Endothelial cell of umbilical vein (primary cell): ENCODE data around the gene AKAP5. TPM values are rescaled to one million over a fixed set of nuclear protein-coding genes. Genes with fewer than 3 reads are reported as not detected.

Experiments used
- BruUV-seq: library from RNA; stranded (reverse); fragments of 400-500 nt; replicated peaks from 2 replicates; lab custom pipeline; 2021; lab: Mats Ljungman, UMichigan
- CTCF ChIA-PET: fragments of 300-600, 350-600 bp; sonication (Branson Sonifier 250); formaldehyde crosslinking; loops from one replicate; lab custom pipeline; 2021; ENCODE audit warnings: antibody characterized with exemption, inconsistent platforms; lab: Charles Lee
- POLR2A ChIA-PET: fragments of 300-600, 350-600 bp; sonication (Branson Sonifier 250); formaldehyde crosslinking; loops from one replicate; lab custom pipeline; 2021; ENCODE audit warnings: antibody characterized with exemption, inconsistent platforms; lab: Charles Lee
- DNase-seq: peaks from one replicate; pipeline ENCODE4 v3.0.0-alpha.2; 2011; ENCODE audit warnings: low read depth, low spot score
- FAIRE-seq: peaks from 2 replicates; lab custom pipeline; 2011; peaks lifted over from hg19 to GRCh38; lab: Jason Lieb, UNC
- H2AFZ ChIP-seq: 2 replicates; pipeline ENCODE4 v1.6.0; 2012; ENCODE audit warnings: low read depth, low read length, control low read depth, inconsistent platforms
- H3K27ac ChIP-seq: 2 replicates; pipeline ENCODE4 v1.5.1; 2011; ENCODE audit warnings: low read depth, mild to moderate bottlenecking, control low read depth, low read length, moderate library complexity; ENCODE audit not compliant: insufficient read depth
- H3K27me3 ChIP-seq, 2 experiments: 2 replicates each; pipeline versions ENCODE4 v1.6.0 to v1.6.1; 2011; ENCODE audit warnings: low read length in 2 of 2, mixed read lengths in 1 of 2; ENCODE audit not compliant: control insufficient read depth in 2 of 2, insufficient read depth in 2 of 2
- H3K36me3 ChIP-seq, 2 experiments: 2 replicates in 1 of 2; 3 replicates in 1 of 2; pipeline ENCODE4 v1.5.1; 2011; ENCODE audit warnings: low read length in 2 of 2, mild to moderate bottlenecking in 1 of 2, moderate library complexity in 1 of 2; ENCODE audit not compliant: control insufficient read depth in 2 of 2, insufficient read depth in 2 of 2; ENCODE audit errors: extremely low read depth in 1 of 2
- H3K4me1 ChIP-seq: 3 replicates; pipeline ENCODE4 v1.5.1; 2011; ENCODE audit warnings: mild to moderate bottlenecking, low read length; ENCODE audit not compliant: control insufficient read depth, insufficient read depth; ENCODE audit errors: extremely low read depth
- H3K4me2 ChIP-seq: 2 replicates; pipeline ENCODE4 v1.6.1; 2011; ENCODE audit warnings: low read length, control low read depth, mixed read lengths; ENCODE audit not compliant: insufficient read depth
- H3K4me3 ChIP-seq, 3 experiments: fragments of 200-600 bp in 1 of 3; sonication (generic), shearing (Covaris generic) in 1 of 3; replicated peaks in 1 of 3; 2 replicates each; pipeline ENCODE4 v1.5.1; 2011 to 2016; ENCODE audit warnings: control low read depth in 3 of 3, low read length in 3 of 3, mild to moderate bottlenecking in 2 of 3, inconsistent platforms in 1 of 3, low read depth in 1 of 3, moderate library complexity in 1 of 3; ENCODE audit not compliant: insufficient read depth in 1 of 3
- H3K79me2 ChIP-seq: 2 replicates; pipeline ENCODE4 v1.6.0; 2012; ENCODE audit warnings: low read length, inconsistent platforms; ENCODE audit not compliant: control insufficient read depth, insufficient read depth
- H3K9ac ChIP-seq: replicated peaks from 2 replicates; pipeline ENCODE3; 2011; ENCODE audit warnings: low read length, control low read depth; ENCODE audit not compliant: insufficient read depth; ENCODE audit errors: extremely low read depth
- H3K9me1 ChIP-seq: replicated peaks from 3 replicates; pipeline ENCODE4 v1.6.0; 2011; ENCODE audit warnings: mild to moderate bottlenecking, low read length; ENCODE audit not compliant: control insufficient read depth, insufficient read depth; ENCODE audit errors: extremely low read depth
- H3K9me3 ChIP-seq: replicated peaks from 2 replicates; pipeline ENCODE4 v1.5.1; 2012; ENCODE audit warnings: low read length, inconsistent platforms; ENCODE audit not compliant: control insufficient read depth, insufficient read depth
- H4K20me1 ChIP-seq: replicated peaks from 2 replicates; pipeline ENCODE3; 2011; ENCODE audit warnings: mild to moderate bottlenecking, low read length; ENCODE audit not compliant: control insufficient read depth, insufficient read depth; ENCODE audit errors: extremely low read depth
- EZH2 ChIP-seq: IDR thresholded peaks from 2 replicates; pipeline ENCODE4 v1.6.1; 2012; ENCODE audit warnings: borderline replicate concordance, low read depth, mild to moderate bottlenecking, moderate library complexity, low read length, inconsistent platforms; ENCODE audit not compliant: severe bottlenecking
- FOS ChIP-seq: IDR thresholded peaks from 2 replicates; pipeline ENCODE4 v1.6.1; 2011; ENCODE audit warnings: mild to moderate bottlenecking, low read length, moderate library complexity, borderline replicate concordance; ENCODE audit not compliant: insufficient read depth
- GATA2 ChIP-seq: IDR thresholded peaks from 2 replicates; pipeline ENCODE4 v1.7.0; 2011; ENCODE audit warnings: low read depth, mild to moderate bottlenecking, moderate library complexity, mixed read lengths, low read length; ENCODE audit not compliant: insufficient read length, insufficient read depth
- MYC ChIP-seq: IDR thresholded peaks from one replicate; pipeline ENCODE4 v1.6.1; 2011; ENCODE audit warnings: mild to moderate bottlenecking, low read depth, low read length
- POLR2A ChIP-seq: IDR thresholded peaks from 2 replicates; pipeline ENCODE4 v1.6.1; 2012; ENCODE audit warnings: low read depth, mild to moderate bottlenecking, control low read depth, low read length
- POLR2AphosphoS5 ChIP-seq: IDR thresholded peaks from 2 replicates; pipeline ENCODE4 v1.6.1; 2012; ENCODE audit warnings: low read depth, mild to moderate bottlenecking, control low read depth, low read length, moderate library complexity; ENCODE audit not compliant: insufficient read depth
- dilution Hi-C: fragments of 300-500 bp; cut with MboI; formaldehyde crosslinking; loops from one replicate; pipeline ENCODE4 v1.15.0; 2019; ENCODE audit warnings: low sequenced_read_pairs; ENCODE audit not compliant: extremely low pct_ligation_motif_present
- intact Hi-C: fragments of 100-400 bp; cut with micrococcal nuclease; formaldehyde crosslinking; loops from one replicate; pipeline ENCODE4 v1.10.0; 2022
- polyA plus RNA-seq, 4 experiments: library from polyadenylated mRNA; depleted of rRNA in 3 of 4; stranded (reverse) in 3 of 4; unstranded in 1 of 4; fragments of >200 nt; gene quantifications; 2 replicates each; pipeline versions ENCODE4 v1.2.1 to v1.2.3, GENCODE V29; 2011 to 2012; ENCODE audit warnings: missing spikeins in 1 of 4
- total RNA-seq: library from RNA; stranded (reverse); gene quantifications from 2 replicates; pipeline ENCODE4 v1.2.3, GENCODE V29; 2021
- TF ChIP-seq, protein P1 (sequence below), 2 donors: IDR thresholded peaks; 1 replicate in 1 of 2; 2 replicates in 1 of 2; pipeline ENCODE4 v1.5.1; 2011; ENCODE audit warnings: low read length in 2 of 2, mild to moderate bottlenecking in 2 of 2, moderate library complexity in 2 of 2, control low read depth in 1 of 2, inconsistent platforms in 1 of 2, low read depth in 1 of 2; ENCODE audit not compliant: insufficient read depth in 1 of 2; ENCODE audit errors: extremely low read depth in 1 of 2

The AKAP5 gene
- total and polyA plus RNA-seq, 2 donors (not counting 3 experiments of a cell fraction or from before 2014, with no cell fraction given), result 0.10 to 0.75 TPM

DNA sequence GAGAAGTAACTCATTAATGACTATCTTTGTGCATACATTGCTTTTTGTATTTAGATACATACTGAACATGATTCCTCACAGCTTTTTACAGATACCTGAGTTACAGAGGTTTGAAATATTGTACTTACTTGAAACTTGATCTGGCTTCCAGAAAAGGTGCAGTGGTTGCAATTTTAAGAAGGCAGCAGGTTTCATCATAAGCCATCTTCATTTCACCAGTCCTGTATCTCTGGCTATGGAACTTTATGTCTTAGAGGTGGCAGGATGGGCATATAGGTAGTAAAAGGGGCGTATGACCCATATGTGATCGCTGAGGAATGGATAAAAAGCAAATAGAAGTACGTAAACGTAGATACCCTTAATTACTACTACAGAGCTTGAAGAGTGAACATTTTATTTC lies 52.9 kb downstream of the AKAP5 start:
- no peak for FAIRE-seq
- peaks cover 21% of the 10 kb centered on the region for H4K20me1 ChIP-seq
- CTCF ChIA-PET, result no interaction called here

DNA sequence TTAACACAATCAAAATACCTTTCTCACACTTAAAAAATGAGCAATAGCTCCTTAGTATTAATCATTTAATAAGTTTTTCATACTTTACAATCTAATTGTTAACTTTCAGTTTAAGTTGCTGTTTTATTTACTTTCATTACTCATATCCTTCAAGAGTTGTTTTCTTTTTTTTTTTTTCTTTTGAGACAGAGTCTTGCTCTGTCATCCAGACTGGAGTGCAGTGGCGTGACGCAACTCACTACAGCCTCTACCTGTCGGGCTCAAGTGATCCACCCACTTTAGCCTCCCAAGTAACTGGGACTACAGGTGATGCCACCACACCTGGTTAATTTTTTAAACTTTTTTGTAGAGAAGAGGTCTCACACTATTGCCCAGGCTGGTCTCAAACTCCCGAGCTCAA lies 55.4 kb downstream of the AKAP5 start:
- Histone ChIP-seq H3K27me3 (no peaks in the 10 kb centered on the region), H4K20me1 (peaks cover 21% of the 10 kb centered on the region), H3K4me2 (peak overlapping the region; percentile 5), H3K4me1 (peaks cover 15% of the 10 kb centered on the region), H2AFZ (no peak overlapping the region), H3K27ac (peak overlapping the region; percentile 25), H3K4me3 (no peak overlapping the region), H3K79me2 (peaks cover 58% of the 10 kb centered on the region), H3K36me3 (peaks cover 2 to 12% of the 10 kb centered on the region in 2 experiments), H3K9me1 (peaks cover 2% of the 10 kb centered on the region), H3K9ac (no peak overlapping the region), H3K9me3 (no peaks in the 10 kb centered on the region)
- peak; percentile 12 for FAIRE-seq
- no peak for DNase-seq
- POLR2A ChIA-PET, result no interaction called here
- intact Hi-C loops (no loop called here), dilution Hi-C loops (no loop called here)
- CTCF ChIA-PET, result interaction anchor here (0.8 to 3.5 kb wide), 5 partner anchors 10 to 371 kb away, joined by 3 to 25 read pairs (median 4); partner anchors contain the start of gene HSPA2
- no TSS peak for BruUV-seq
- TF ChIP-seq MYC, result no peak
- TF ChIP-seq EZH2, result no peak
- TF ChIP-seq FOS, result peak; percentile 9
- TF ChIP-seq POLR2AphosphoS5, result no peak
- no peak for TF ChIP-seq POLR2A

More for the DNA sequence above, 52.9 kb downstream of the AKAP5 start:
- no peak overlapping the region for H3K9ac ChIP-seq
- BruUV-seq, result no TSS peak
- no peaks in the 10 kb centered on the region for H3K27me3 ChIP-seq
- no peak for TF ChIP-seq POLR2AphosphoS5
- no peak for TF ChIP-seq FOS
- no peak for TF ChIP-seq POLR2A
- TF ChIP-seq MYC, result no peak
- TF ChIP-seq GATA2, result no peak
- TF ChIP-seq, protein P1, sequence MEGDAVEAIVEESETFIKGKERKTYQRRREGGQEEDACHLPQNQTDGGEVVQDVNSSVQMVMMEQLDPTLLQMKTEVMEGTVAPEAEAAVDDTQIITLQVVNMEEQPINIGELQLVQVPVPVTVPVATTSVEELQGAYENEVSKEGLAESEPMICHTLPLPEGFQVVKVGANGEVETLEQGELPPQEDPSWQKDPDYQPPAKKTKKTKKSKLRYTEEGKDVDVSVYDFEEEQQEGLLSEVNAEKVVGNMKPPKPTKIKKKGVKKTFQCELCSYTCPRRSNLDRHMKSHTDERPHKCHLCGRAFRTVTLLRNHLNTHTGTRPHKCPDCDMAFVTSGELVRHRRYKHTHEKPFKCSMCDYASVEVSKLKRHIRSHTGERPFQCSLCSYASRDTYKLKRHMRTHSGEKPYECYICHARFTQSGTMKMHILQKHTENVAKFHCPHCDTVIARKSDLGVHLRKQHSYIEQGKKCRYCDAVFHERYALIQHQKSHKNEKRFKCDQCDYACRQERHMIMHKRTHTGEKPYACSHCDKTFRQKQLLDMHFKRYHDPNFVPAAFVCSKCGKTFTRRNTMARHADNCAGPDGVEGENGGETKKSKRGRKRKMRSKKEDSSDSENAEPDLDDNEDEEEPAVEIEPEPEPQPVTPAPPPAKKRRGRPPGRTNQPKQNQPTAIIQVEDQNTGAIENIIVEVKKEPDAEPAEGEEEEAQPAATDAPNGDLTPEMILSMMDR (IDR thresholded peaks at IDR 0.05; ENCODE audit: extremely low read depth in 1 of 2, insufficient read depth in 1 of 2, low read depth in 1 of 2, low read length in 2 of 2), result no peak
- intact Hi-C loops, result no loop called here
- no peak overlapping the region for H3K27ac ChIP-seq
- POLR2A ChIA-PET, result interaction anchor here (0.7 kb wide), 1 partner anchor 28 kb away, joined by 4 read pairs; no protein-coding TSS in a partner anchor
- peaks cover 2 to 8% of the 10 kb centered on the region in 2 experiments for H3K36me3 ChIP-seq
- dilution Hi-C loops, result no loop called here
- no peak overlapping the region for H3K4me2 ChIP-seq
- H3K9me3 ChIP-seq, result no peaks in the 10 kb centered on the region
- peaks cover 79% of the 10 kb centered on the region for H3K79me2 ChIP-seq
- H3K4me1 ChIP-seq, result peaks cover 7% of the 10 kb centered on the region
- H2AFZ ChIP-seq, result no peak overlapping the region
- DNase-seq, result no peak
- H3K9me1 ChIP-seq, result peaks cover 2% of the 10 kb centered on the region
- no peak overlapping the region for H3K4me3 ChIP-seq
